K562 (cell line): Measurements from ENCODE around the gene SIRT7. TPM values are rescaled to one million over a fixed set of nuclear protein-coding genes. Genes with fewer than 3 reads are reported as not detected.

Source experiments
- ARID1B ChIP-seq: fragments of 450-650 bp; IDR thresholded peaks from 2 replicates; pipeline ENCODE4 v1.6.1; 2016; ENCODE audit warnings: antibody characterized with exemption, mild to moderate bottlenecking, inconsistent platforms
- BHLHE40 ChIP-seq: IDR thresholded peaks from 2 replicates; pipeline ENCODE4 v1.6.1; 2011; ENCODE audit warnings: low read length, improper control_type of control experiment
- DMBX1 ChIP-seq: fragments of 250-450 bp; sonication (Bioruptor Pico); IDR thresholded peaks from 2 replicates; pipeline ENCODE4 v1.8.0; 2022; ENCODE audit warnings: inconsistent platforms, mild to moderate bottlenecking, moderate library complexity, borderline replicate concordance
- EGR1 ChIP-seq: fragments of 450-650 bp; conservative IDR thresholded peaks from 2 replicates; pipeline ENCODE4 v1.6.1; 2017; ENCODE audit warnings: mild to moderate bottlenecking
- EP400 ChIP-seq: fragments of 450-650 bp; IDR thresholded peaks from 2 replicates; pipeline ENCODE4 v1.6.1; 2017; ENCODE audit warnings: antibody characterized with exemption, mild to moderate bottlenecking, moderate library complexity
- HIVEP1 ChIP-seq: fragments of 250-450 bp; sonication (Bioruptor Pico); IDR thresholded peaks from 2 replicates; pipeline ENCODE4 v1.4.0; 2020; ENCODE audit warnings: mild to moderate bottlenecking
- KDM5B ChIP-seq: fragments of 200-600 bp; sonication (generic); IDR thresholded peaks from 2 replicates; pipeline ENCODE4 v1.6.1; 2012; ENCODE audit warnings: low read depth, mild to moderate bottlenecking, moderate library complexity, low read length, control low read depth, inconsistent platforms; ENCODE audit not compliant: insufficient replicate concordance
- NFE2 ChIP-seq: IDR thresholded peaks from 2 replicates; pipeline ENCODE4 v1.6.1; 2014; ENCODE audit warnings: antibody characterized with exemption, low read depth
- PHB2 ChIP-seq: fragments of 450-650 bp; IDR thresholded peaks from 2 replicates; pipeline ENCODE4 v1.6.1; 2017; ENCODE audit warnings: low read depth
- POLR2A ChIP-seq: fragments of 450-650 bp; conservative IDR thresholded peaks from 2 replicates; pipeline ENCODE4 v1.6.1; 2016
- POLR2AphosphoS5 ChIP-seq: IDR thresholded peaks from 2 replicates; pipeline ENCODE4 v1.6.1; 2011; ENCODE audit warnings: mild to moderate bottlenecking, low read depth, low read length, moderate library complexity; ENCODE audit not compliant: control insufficient read depth, insufficient read depth
- SMAD1 ChIP-seq: fragments of 150-350 bp; IDR thresholded peaks from 2 replicates; pipeline ENCODE4 v1.6.1; 2014; ENCODE audit warnings: low read length, low read depth; ENCODE audit not compliant: partially characterized antibody
- SUPT5H ChIP-seq: fragments of 450-650 bp; IDR thresholded peaks from 2 replicates; pipeline ENCODE4 v1.6.1; 2016
- TBP ChIP-seq: optimal IDR thresholded peaks from 2 replicates; pipeline ENCODE3; 2011; ENCODE audit warnings: low read depth, low read length, improper control_type of control experiment
- TOE1 ChIP-seq, 2 experiments: fragments of 450-650 bp in 1 of 2; sonication (generic) in 1 of 2; formaldehyde crosslinking in 1 of 2; IDR thresholded peaks; 2 replicates each; pipeline versions ENCODE4 v1.7.1 to v1.8.0; 2016 to 2022; ENCODE audit warnings: borderline replicate concordance in 2 of 2, mild to moderate bottlenecking in 2 of 2, antibody characterized with exemption in 1 of 2, inconsistent platforms in 1 of 2, low read depth in 1 of 2, missing genetic modification reagents in 1 of 2, moderate library complexity in 1 of 2
- USF2 ChIP-seq: sonication (generic); formaldehyde crosslinking; IDR thresholded peaks from 2 replicates; pipeline ENCODE4 v1.5.0; 2020; ENCODE audit warnings: missing genetic modification reagents
- ZFX ChIP-seq: sonication (generic); formaldehyde crosslinking; IDR thresholded peaks from 2 replicates; pipeline ENCODE4 v1.8.0; 2022; ENCODE audit warnings: mild to moderate bottlenecking, missing genetic modification reagents, moderate library complexity
- ZNF174 ChIP-seq: fragments of 250-450 bp; sonication (Bioruptor Pico); IDR thresholded peaks from 2 replicates; pipeline ENCODE4 v1.4.0; 2020; ENCODE audit warnings: mild to moderate bottlenecking
- ZNF384 ChIP-seq: IDR thresholded peaks from 2 replicates; pipeline ENCODE4 v1.6.1; 2012; ENCODE audit warnings: low read depth, low read length, improper control_type of control experiment
- polyA plus RNA-seq, 8 experiments: library from polyadenylated mRNA; depleted of rRNA in 4 of 8; stranded (reverse) in 5 of 8; unstranded in 3 of 8; fragments of >200 nt; fragmentation: Nextera tagmentation in 2 of 8; fragmentation: Illumina TruSeq in 1 of 8; extraction: Ambion mirVana in 2 of 8; extraction: Trizol in 1 of 8; gene quantifications; 2 replicates each; pipeline versions ENCODE4 v1.2.1 to v1.2.3, GENCODE V29; 2011 to 2014; ENCODE audit warnings: inconsistent platforms in 1 of 8, missing spikeins in 1 of 8
- total RNA-seq, 7 experiments: library from RNA; depleted of rRNA in 6 of 7; stranded (reverse); fragments of >200 nt in 6 of 7; fragmentation: Illumina TruSeq in 2 of 7; extraction: Trizol in 2 of 7; gene quantifications; 2 replicates each; pipeline versions ENCODE4 v1.2.1 to v1.2.3, GENCODE V29; 2011 to 2021; ENCODE audit warnings: low replicate concordance in 1 of 7
- TF ChIP-seq, protein P1 (sequence below): sonication (generic); IDR thresholded peaks from 2 replicates; pipeline ENCODE4 v1.6.1; 2016
- TF ChIP-seq, protein P2 (sequence below): fragments of 250-450 bp; sonication (Bioruptor Pico); IDR thresholded peaks from 2 replicates; pipeline ENCODE4 v1.5.1; 2021; ENCODE audit warnings: mild to moderate bottlenecking
- TF ChIP-seq, protein P3 (sequence below), 2 experiments: IDR thresholded peaks; 2 replicates each; pipeline ENCODE4 v1.6.1; 2011; ENCODE audit warnings: borderline replicate concordance in 1 of 2, control low read depth in 1 of 2, low read depth in 1 of 2, low read length in 1 of 2, mild to moderate bottlenecking in 1 of 2, mixed read lengths in 1 of 2, moderate library complexity in 1 of 2; ENCODE audit not compliant: insufficient read depth in 1 of 2, insufficient read length in 1 of 2, poor library complexity in 1 of 2, severe bottlenecking in 1 of 2; ENCODE audit errors: extremely low read depth in 1 of 2

SIRT7 gene
- total and polyA plus RNA-seq, 9 of the 15 experiments (the other 6 are each of a cell fraction or from before 2014, with no cell fraction given), result 1.6 to 54.8 (median 20.3) TPM

GRCh38 chr17:81916234-81917001, 1.6 kb downstream of the SIRT7 start (continued):
- TF ChIP-seq ZFX (CRISPR knock-in tag) (0 out of 2 replicates have a peak, but pooled peaks have one; percentile 26), POLR2AphosphoS5 (peak; percentile 41), POLR2A (peak; percentile 74), SUPT5H (peak; percentile 55; the same call in 1 of the 2 replicates), NFE2 (peak; percentile 69), HIVEP1 (CRISPR knock-in tag) (no peak), EGR1 (peak; percentile 84), ARID1B (0 out of 2 replicates have a peak, but pooled peaks have one; percentile 16), TOE1 (IDR thresholded peaks at IDR 0.05; ENCODE audit: borderline replicate concordance) (peak; percentile 88), TOE1 (CRISPR knock-in tag; IDR thresholded peaks at IDR 0.05; ENCODE audit: borderline replicate concordance, low read depth) (no peak), TBP (peak; percentile 39), EP400 (peak; percentile 50; the same call in 1 of the 2 replicates), ZNF384 (peak; percentile 66; the same call in 1 of the 2 replicates), DMBX1 (CRISPR knock-in tag) (0 out of 2 replicates have a peak, but pooled peaks have one; percentile 34), KDM5B (peak; percentile 22), BHLHE40 (peak; percentile 26; the same call in 1 of the 2 replicates), PHB2 (no peak), USF2 (peak; percentile 25; the same call in 1 of the 2 replicates), SMAD1 (peak; percentile 16), ZNF174 (CRISPR knock-in tag) (no peak)
- TF ChIP-seq, protein P1, sequence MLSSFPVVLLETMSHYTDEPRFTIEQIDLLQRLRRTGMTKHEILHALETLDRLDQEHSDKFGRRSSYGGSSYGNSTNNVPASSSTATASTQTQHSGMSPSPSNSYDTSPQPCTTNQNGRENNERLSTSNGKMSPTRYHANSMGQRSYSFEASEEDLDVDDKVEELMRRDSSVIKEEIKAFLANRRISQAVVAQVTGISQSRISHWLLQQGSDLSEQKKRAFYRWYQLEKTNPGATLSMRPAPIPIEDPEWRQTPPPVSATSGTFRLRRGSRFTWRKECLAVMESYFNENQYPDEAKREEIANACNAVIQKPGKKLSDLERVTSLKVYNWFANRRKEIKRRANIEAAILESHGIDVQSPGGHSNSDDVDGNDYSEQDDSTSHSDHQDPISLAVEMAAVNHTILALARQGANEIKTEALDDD, result peak; percentile 63; the same call in 1 of the 2 replicates
- TF ChIP-seq, protein P2, sequence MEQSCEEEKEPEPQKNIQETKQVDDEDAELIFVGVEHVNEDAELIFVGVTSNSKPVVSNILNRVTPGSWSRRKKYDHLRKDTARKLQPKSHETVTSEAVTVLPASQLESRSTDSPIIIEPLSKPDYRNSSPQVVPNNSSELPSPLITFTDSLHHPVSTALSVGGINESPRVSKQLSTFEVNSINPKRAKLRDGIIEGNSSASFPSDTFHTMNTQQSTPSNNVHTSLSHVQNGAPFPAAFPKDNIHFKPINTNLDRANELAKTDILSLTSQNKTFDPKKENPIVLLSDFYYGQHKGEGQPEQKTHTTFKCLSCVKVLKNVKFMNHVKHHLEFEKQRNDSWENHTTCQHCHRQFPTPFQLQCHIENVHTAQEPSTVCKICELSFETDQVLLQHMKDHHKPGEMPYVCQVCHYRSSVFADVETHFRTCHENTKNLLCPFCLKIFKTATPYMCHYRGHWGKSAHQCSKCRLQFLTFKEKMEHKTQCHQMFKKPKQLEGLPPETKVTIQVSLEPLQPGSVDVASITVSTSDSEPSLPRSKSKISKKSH (CRISPR knock-in tag), result no peak
- TF ChIP-seq, protein P3, sequence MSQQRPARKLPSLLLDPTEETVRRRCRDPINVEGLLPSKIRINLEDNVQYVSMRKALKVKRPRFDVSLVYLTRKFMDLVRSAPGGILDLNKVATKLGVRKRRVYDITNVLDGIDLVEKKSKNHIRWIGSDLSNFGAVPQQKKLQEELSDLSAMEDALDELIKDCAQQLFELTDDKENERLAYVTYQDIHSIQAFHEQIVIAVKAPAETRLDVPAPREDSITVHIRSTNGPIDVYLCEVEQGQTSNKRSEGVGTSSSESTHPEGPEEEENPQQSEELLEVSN (IDR thresholded peaks at IDR 0.05; ENCODE audit: borderline replicate concordance in 1 of 2, extremely low read depth in 1 of 2, insufficient read depth in 1 of 2, insufficient read length in 1 of 2, low read depth in 1 of 2, low read length in 1 of 2, poor library complexity in 1 of 2, severe bottlenecking in 1 of 2), result peak in 1 of 2 experiments; percentile 49
